C4-2B (cell line): ENCODE measurements around the gene RORC.

Experiments
- ZFX ChIP-seq: fragments of 450-650 bp; IDR thresholded peaks from 2 replicates; pipeline ENCODE4 v1.6.1; 2017
- TF ChIP-seq, protein P1 (sequence below): fragments of 450-650 bp; conservative IDR thresholded peaks from 2 replicates; pipeline ENCODE4 v1.5.1; 2017; ENCODE audit warnings: mild to moderate bottlenecking

DNA sequence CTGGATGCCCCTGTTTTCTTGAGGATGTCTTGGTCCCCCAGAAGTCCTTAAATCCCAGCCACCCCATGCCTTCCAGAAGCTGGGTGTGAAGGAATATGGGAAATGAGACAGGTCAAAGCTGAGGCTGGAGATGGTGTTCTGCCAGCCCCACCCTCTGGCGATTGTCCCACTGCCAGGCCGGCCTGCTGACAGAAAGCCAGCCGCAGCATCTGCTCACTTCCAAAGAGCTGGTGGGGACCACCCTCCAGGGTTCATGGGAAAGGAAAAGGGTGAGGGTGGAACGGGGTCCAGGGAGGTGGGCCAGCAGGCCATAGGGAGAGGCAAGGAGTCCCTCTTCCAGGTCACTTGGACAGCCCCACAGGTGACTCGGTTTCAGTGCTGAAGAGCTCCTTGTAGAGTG is 24.5 kb downstream of the RORC start:
- TF ChIP-seq, protein P1, sequence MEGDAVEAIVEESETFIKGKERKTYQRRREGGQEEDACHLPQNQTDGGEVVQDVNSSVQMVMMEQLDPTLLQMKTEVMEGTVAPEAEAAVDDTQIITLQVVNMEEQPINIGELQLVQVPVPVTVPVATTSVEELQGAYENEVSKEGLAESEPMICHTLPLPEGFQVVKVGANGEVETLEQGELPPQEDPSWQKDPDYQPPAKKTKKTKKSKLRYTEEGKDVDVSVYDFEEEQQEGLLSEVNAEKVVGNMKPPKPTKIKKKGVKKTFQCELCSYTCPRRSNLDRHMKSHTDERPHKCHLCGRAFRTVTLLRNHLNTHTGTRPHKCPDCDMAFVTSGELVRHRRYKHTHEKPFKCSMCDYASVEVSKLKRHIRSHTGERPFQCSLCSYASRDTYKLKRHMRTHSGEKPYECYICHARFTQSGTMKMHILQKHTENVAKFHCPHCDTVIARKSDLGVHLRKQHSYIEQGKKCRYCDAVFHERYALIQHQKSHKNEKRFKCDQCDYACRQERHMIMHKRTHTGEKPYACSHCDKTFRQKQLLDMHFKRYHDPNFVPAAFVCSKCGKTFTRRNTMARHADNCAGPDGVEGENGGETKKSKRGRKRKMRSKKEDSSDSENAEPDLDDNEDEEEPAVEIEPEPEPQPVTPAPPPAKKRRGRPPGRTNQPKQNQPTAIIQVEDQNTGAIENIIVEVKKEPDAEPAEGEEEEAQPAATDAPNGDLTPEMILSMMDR: no peak
- no peak for TF ChIP-seq ZFX
